Mammary epithelial cell (primary cell): Measurements from ENCODE around the gene STIM1.

Experiments used
- CTCF ChIP-seq, 2 donors: IDR thresholded peaks in 1 of 2; conservative IDR thresholded peaks in 1 of 2; 2 replicates each; pipeline ENCODE4 v1.5.1; 2011 to 2012; ENCODE audit warnings: inconsistent platforms in 2 of 2, low read length in 2 of 2, mild to moderate bottlenecking in 2 of 2, control low read depth in 1 of 2, low read depth in 1 of 2; ENCODE audit not compliant: insufficient read depth in 1 of 2; ENCODE audit errors: extremely low read depth in 1 of 2
- EZH2 ChIP-seq: IDR thresholded peaks from 2 replicates; pipeline ENCODE4 v1.6.1; 2012; ENCODE audit warnings: low read length, inconsistent platforms, borderline replicate concordance

GRCh38 chr11:4105916-4106315 is 250.5 kb downstream of the STIM1 start:
- no peak for TF ChIP-seq CTCF (conservative IDR thresholded peaks at IDR 0.05 in 1 of 2, IDR thresholded peaks at IDR 0.05 in 1 of 2; ENCODE audit: extremely low read depth in 1 of 2, insufficient read depth in 1 of 2, low read depth in 1 of 2, low read length in 2 of 2)
- no peak for TF ChIP-seq EZH2
